Astrocyte (in vitro differentiated cells and primary cell): ENCODE results near the gene VDR. TPM values are rescaled to one million over a fixed set of nuclear protein-coding genes. Genes with fewer than 3 reads are reported as not detected.

Source experiments
- DNase-seq: peaks from one replicate; pipeline ENCODE4 v3.0.0-alpha.2; 2010; ENCODE audit warnings: low read depth
- FAIRE-seq: peaks from 2 replicates; lab custom pipeline; 2011; peaks lifted over from hg19 to GRCh38; lab: Jason Lieb, UNC
- H2AFZ ChIP-seq: 2 replicates; pipeline ENCODE4 v1.6.0; 2012; ENCODE audit warnings: low read depth, low read length, inconsistent platforms
- H3K27ac ChIP-seq: 2 replicates; pipeline ENCODE4 v1.5.1; 2011; ENCODE audit warnings: low read depth, low read length, inconsistent platforms
- H3K27me3 ChIP-seq: 2 replicates; pipeline ENCODE4 v1.6.0; 2011; ENCODE audit warnings: low read length, inconsistent platforms; ENCODE audit not compliant: insufficient read depth
- H3K36me3 ChIP-seq: 2 replicates; pipeline ENCODE4 v1.5.1; 2011; ENCODE audit warnings: low read length, inconsistent platforms; ENCODE audit not compliant: insufficient read depth
- H3K4me1 ChIP-seq: 2 replicates; pipeline ENCODE4 v1.5.1; 2011; ENCODE audit warnings: low read length, inconsistent platforms; ENCODE audit not compliant: insufficient read depth
- H3K4me2 ChIP-seq: 2 replicates; pipeline ENCODE4 v1.6.0; 2012; ENCODE audit warnings: low read length, inconsistent platforms
- H3K4me3 ChIP-seq: 2 replicates; pipeline ENCODE4 v1.5.1; 2011; ENCODE audit warnings: low read depth, mild to moderate bottlenecking, low read length, inconsistent platforms; ENCODE audit not compliant: insufficient read depth
- H3K79me2 ChIP-seq: 2 replicates; pipeline ENCODE4 v1.6.0; 2012; ENCODE audit warnings: mild to moderate bottlenecking, low read length, inconsistent platforms; ENCODE audit not compliant: insufficient read depth
- H3K9ac ChIP-seq: 2 replicates; pipeline ENCODE4 v1.6.0; 2012; ENCODE audit warnings: mild to moderate bottlenecking, low read length, inconsistent platforms
- H3K9me3 ChIP-seq: 2 replicates; pipeline ENCODE4 v1.5.1; 2012; ENCODE audit warnings: low read depth, mild to moderate bottlenecking, low read length, inconsistent platforms; ENCODE audit not compliant: insufficient read depth
- H4K20me1 ChIP-seq: 2 replicates; pipeline ENCODE4 v1.6.0; 2012; ENCODE audit warnings: low read length, inconsistent platforms; ENCODE audit not compliant: insufficient read depth
- H3K27ac Mint-ChIP-seq: one replicate; pipeline ENCODE4 v1.8.0; 2021; ENCODE audit warnings: mild to moderate bottlenecking, mixed read lengths; ENCODE audit not compliant: unreplicated experiment
- H3K27me3 Mint-ChIP-seq: one replicate; pipeline ENCODE4 v1.8.0; 2021; ENCODE audit warnings: low read depth, mixed read lengths; ENCODE audit not compliant: unreplicated experiment
- H3K36me3 Mint-ChIP-seq: one replicate; pipeline ENCODE4 v1.8.0; 2021; ENCODE audit warnings: low read depth, mixed read lengths; ENCODE audit not compliant: unreplicated experiment
- H3K4me1 Mint-ChIP-seq: one replicate; pipeline ENCODE4 v1.8.0; 2021; ENCODE audit warnings: low read depth, mixed read lengths; ENCODE audit not compliant: unreplicated experiment
- H3K4me3 Mint-ChIP-seq: one replicate; pipeline ENCODE4 v1.8.0; 2021; ENCODE audit warnings: mild to moderate bottlenecking, moderate library complexity, mixed read lengths; ENCODE audit not compliant: unreplicated experiment
- H3K9me3 Mint-ChIP-seq: one replicate; pipeline ENCODE4 v1.8.0; 2021; ENCODE audit warnings: mild to moderate bottlenecking, mixed read lengths; ENCODE audit not compliant: unreplicated experiment
- CTCF ChIP-seq: IDR thresholded peaks from 2 replicates; pipeline ENCODE4 v1.5.1; 2011; ENCODE audit warnings: low read depth, mild to moderate bottlenecking, inconsistent platforms, low read length, moderate library complexity; ENCODE audit not compliant: insufficient read depth
- EZH2 ChIP-seq: IDR thresholded peaks from 2 replicates; pipeline ENCODE4 v1.6.1; 2012; ENCODE audit warnings: mild to moderate bottlenecking, low read length, inconsistent platforms; ENCODE audit not compliant: insufficient read depth
- total RNA-seq: library from RNA; stranded (reverse); gene quantifications from 2 replicates; pipeline ENCODE4 v1.2.1, GENCODE V29; 2021

Gene VDR
- total RNA-seq, 1 donor from 2014 or later: 6.6 TPM

- FAIRE-seq (no peak), DNase-seq (no peak)
- H2AFZ ChIP-seq: no peak overlapping the region
- no peaks in the 10 kb centered on the region for H3K9me3 ChIP-seq
- no peak overlapping the region for H3K4me3 Mint-ChIP-seq
- H3K36me3 ChIP-seq: no peaks in the 10 kb centered on the region
- H4K20me1 ChIP-seq: peaks cover 2% of the 10 kb centered on the region
- H3K4me2 ChIP-seq: no peak overlapping the region
- no peak overlapping the region for H3K4me3 ChIP-seq
- peaks cover 22% of the 10 kb centered on the region for H3K4me1 Mint-ChIP-seq
- peaks cover 53% of the 10 kb centered on the region for H3K27me3 Mint-ChIP-seq
- H3K27ac ChIP-seq: no peak overlapping the region
- no peaks in the 10 kb centered on the region for H3K79me2 ChIP-seq
- peaks cover 18% of the 10 kb centered on the region for H3K36me3 Mint-ChIP-seq
- no peak overlapping the region for H3K9ac ChIP-seq
- H3K9me3 Mint-ChIP-seq: peaks cover 7% of the 10 kb centered on the region
- no peak overlapping the region for H3K27ac Mint-ChIP-seq
- peaks cover 6% of the 10 kb centered on the region for H3K4me1 ChIP-seq
- TF ChIP-seq EZH2 (no peak), CTCF (no peak)
- no peaks in the 10 kb centered on the region for H3K27me3 ChIP-seq
Observed at GRCh38 chr12:47888153-47888819, 16.5 kb downstream of the VDR start.

GRCh38 chr12:47887529-47887928 is 17.3 kb downstream of the VDR start:
- H3K79me2 ChIP-seq: no peaks in the 10 kb centered on the region
- Mint-ChIP-seq H3K4me3 (no peak overlapping the region), H3K36me3 (peaks cover 12% of the 10 kb centered on the region), H3K27me3 (peaks cover 46% of the 10 kb centered on the region), H3K9me3 (peaks cover 4% of the 10 kb centered on the region), H3K4me1 (peaks cover 22% of the 10 kb centered on the region), H3K27ac (no peak overlapping the region)
- DNase-seq: no peak
- H3K36me3 ChIP-seq: no peaks in the 10 kb centered on the region
- FAIRE-seq: no peak
- H3K4me3 ChIP-seq: no peak overlapping the region
- TF ChIP-seq CTCF: no peak
- no peak for TF ChIP-seq EZH2
- H3K27ac ChIP-seq: no peak overlapping the region
- peaks cover 14% of the 10 kb centered on the region for H3K4me1 ChIP-seq
- H3K4me2 ChIP-seq: no peak overlapping the region
- no peak overlapping the region for H2AFZ ChIP-seq
- H3K9me3 ChIP-seq: no peaks in the 10 kb centered on the region
- H4K20me1 ChIP-seq: no peaks in the 10 kb centered on the region
- no peak overlapping the region for H3K9ac ChIP-seq
- no peaks in the 10 kb centered on the region for H3K27me3 ChIP-seq
